Panc1 (cell line): ENCODE results near the gene CEP120. TPM values are rescaled to one million over a fixed set of nuclear protein-coding genes. Genes with fewer than 3 reads are reported as not detected.

Experiments
- ATAC-seq: fragments of 200-7000 bp; cut with Tn5 transposase; 2 replicates; pipeline ENCODE4 v1.9.1; 2020; ENCODE audit warnings: mild to moderate bottlenecking, moderate library complexity
- BruUV-seq: library from RNA; stranded (reverse); fragments of 400-500 nt; replicated peaks from 2 replicates; lab custom pipeline; 2021; lab: Mats Ljungman, UMichigan
- CTCF ChIA-PET: fragments of 300-600 bp; sonication (Branson Sonifier 250); formaldehyde crosslinking; loops from one replicate; lab custom pipeline; 2022; ENCODE audit warnings: antibody characterized with exemption; lab: Charles Lee
- POLR2A ChIA-PET: fragments of 300-600 bp; sonication (Branson Sonifier 250); formaldehyde crosslinking; loops from one replicate; lab custom pipeline; 2022; ENCODE audit warnings: antibody characterized with exemption; lab: Charles Lee
- DNase-seq: peaks from one replicate; pipeline ENCODE4 v3.0.0-alpha.2; 2010; ENCODE audit warnings: low read depth, low spot score
- H3K27ac ChIP-seq: 2 replicates; pipeline ENCODE4 v1.5.1; 2011; ENCODE audit warnings: mild to moderate bottlenecking, low read length, inconsistent platforms
- H3K27me3 ChIP-seq: fragments of 200-500 bp; sonication (Bioruptor generic); 2 replicates; pipeline ENCODE4 v1.6.0; 2014; ENCODE audit warnings: low read length, inconsistent platforms; ENCODE audit not compliant: control insufficient read depth, insufficient read depth
- H3K36me3 ChIP-seq: fragments of 200-500 bp; sonication (Bioruptor generic); 2 replicates; pipeline ENCODE4 v1.5.1; 2014; ENCODE audit warnings: inconsistent platforms, mild to moderate bottlenecking, low read length, moderate library complexity; ENCODE audit not compliant: control insufficient read depth, insufficient read depth
- H3K4me1 ChIP-seq: 2 replicates; pipeline ENCODE4 v1.5.1; 2011; ENCODE audit warnings: inconsistent platforms, mild to moderate bottlenecking, low read length, moderate library complexity; ENCODE audit not compliant: control insufficient read depth, insufficient read depth
- H3K4me3 ChIP-seq, 2 experiments: 2 replicates each; pipeline ENCODE4 v1.5.1; 2011 to 2012; ENCODE audit warnings: low read depth in 2 of 2, low read length in 2 of 2, mild to moderate bottlenecking in 2 of 2, inconsistent platforms in 1 of 2, moderate library complexity in 1 of 2
- H3K9me3 ChIP-seq: fragments of 200-500 bp; sonication (Bioruptor generic); 2 replicates; pipeline ENCODE4 v1.5.1; 2014; ENCODE audit warnings: low read depth, mild to moderate bottlenecking, inconsistent platforms, low read length, moderate library complexity; ENCODE audit not compliant: control insufficient read depth, insufficient read depth
- CTCF ChIP-seq: fragments of 450-650 bp; IDR thresholded peaks from 2 replicates; pipeline ENCODE4 v1.5.1; 2017; ENCODE audit warnings: mild to moderate bottlenecking
- POLR2AphosphoS5 ChIP-seq: IDR thresholded peaks from 2 replicates; pipeline ENCODE4 v1.6.1; 2012; ENCODE audit warnings: mild to moderate bottlenecking, low read depth, low read length, moderate library complexity
- SIN3A ChIP-seq: IDR thresholded peaks from 2 replicates; pipeline ENCODE4 v1.6.1; 2012; ENCODE audit warnings: low read depth, mild to moderate bottlenecking, low read length, moderate library complexity, borderline replicate concordance; ENCODE audit not compliant: insufficient read depth
- TCF7L2 ChIP-seq: IDR thresholded peaks from 2 replicates; pipeline ENCODE4 v1.6.1; 2011; ENCODE audit warnings: mild to moderate bottlenecking, low read depth, low read length, inconsistent platforms
- in situ Hi-C: cut with HindIII; loops from 2 replicates; pipeline ENCODE4 v1.10.0; 2016; ENCODE audit warnings: low sequenced_read_pairs, low pct_unique_long_range_greater_than_20kb
- intact Hi-C: fragments of 100-400 bp; cut with micrococcal nuclease; formaldehyde crosslinking; loops from one replicate; pipeline ENCODE4 v1.10.0; 2022; ENCODE audit not compliant: unreplicated experiment
- total RNA-seq: library from RNA; stranded (reverse); gene quantifications from one replicate; pipeline ENCODE4 v1.2.1, GENCODE V29; 2021; ENCODE audit not compliant: unreplicated experiment
- TF ChIP-seq, protein P1 (sequence below), 2 experiments: IDR thresholded peaks; 2 replicates each; pipeline ENCODE4 v1.6.1; 2011 to 2012; ENCODE audit warnings: low read depth in 2 of 2, control low read depth in 1 of 2, low read length in 1 of 2, mild to moderate bottlenecking in 1 of 2, moderate library complexity in 1 of 2; ENCODE audit not compliant: insufficient read depth in 1 of 2

The CEP120 gene
- total RNA-seq, 1 experiment from 2014 or later: 20.1 TPM

DNA sequence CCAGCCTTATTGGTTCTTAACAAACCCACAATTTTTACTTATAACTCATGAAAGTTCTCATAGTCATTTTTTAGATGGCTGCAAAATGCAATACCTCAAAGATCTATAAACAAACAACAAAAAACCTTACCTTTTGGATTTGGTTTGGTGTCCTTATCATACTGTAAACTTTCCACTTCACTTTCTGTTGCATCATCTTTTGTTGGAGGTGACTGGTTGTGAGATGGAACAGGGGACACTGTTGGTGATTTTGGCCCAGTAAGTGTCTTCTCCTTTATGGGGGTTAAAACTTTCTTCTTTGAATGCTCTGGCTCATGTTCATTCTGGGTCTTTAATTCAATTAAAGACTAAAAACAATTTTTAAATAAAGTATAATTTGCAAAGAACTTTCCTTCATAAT lies 33.4 kb downstream of the CEP120 start:
- ChIA-PET CTCF (no interaction called here), POLR2A (no interaction called here)
- BruUV-seq: no TSS peak
- H3K9me3 ChIP-seq: no peaks in the 10 kb centered on the region
- no peak for ATAC-seq
- H3K27ac ChIP-seq: no peak overlapping the region
- DNase-seq: no peak
- no peaks in the 10 kb centered on the region for H3K27me3 ChIP-seq
- no peak for TF ChIP-seq TCF7L2
- H3K36me3 ChIP-seq: peaks cover 2% of the 10 kb centered on the region; the same call in 1 of the 2 replicates
- H3K4me1 ChIP-seq: no peaks in the 10 kb centered on the region
- in situ Hi-C loops (no loop called here), intact Hi-C loops (no loop called here)
- no peak overlapping the region for H3K4me3 ChIP-seq

DNA sequence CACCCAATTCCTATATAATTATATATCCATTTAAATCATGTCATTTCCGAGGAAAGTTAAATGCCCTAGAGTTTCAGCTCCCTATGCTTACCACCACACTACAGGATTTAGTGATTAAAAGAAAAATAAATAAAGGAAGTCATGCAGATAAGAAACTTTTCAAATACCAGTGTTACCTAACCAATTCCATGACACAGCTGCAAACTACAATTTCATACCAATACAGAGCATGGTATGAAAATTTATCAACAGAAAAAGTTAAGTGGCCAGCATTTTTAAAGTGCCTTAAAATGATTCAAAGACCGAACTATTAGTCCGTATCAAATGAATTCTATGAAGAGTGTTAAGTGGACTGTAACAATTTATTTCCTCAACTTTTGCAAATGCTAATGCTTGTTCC lies 35.9 kb downstream of the CEP120 start:
- ChIA-PET POLR2A (no interaction called here), CTCF (no interaction called here)
- DNase-seq: no peak
- Histone ChIP-seq H3K36me3 (no peaks in the 10 kb centered on the region; the same call in 1 of the 2 replicates), H3K27me3 (no peaks in the 10 kb centered on the region), H3K9me3 (no peaks in the 10 kb centered on the region), H3K4me3 (no peak overlapping the region), H3K4me1 (no peaks in the 10 kb centered on the region), H3K27ac (no peak overlapping the region)
- ATAC-seq: no peak
- TF ChIP-seq TCF7L2: no peak
- TF ChIP-seq POLR2AphosphoS5: no peak
- no peak for TF ChIP-seq CTCF
- TF ChIP-seq, protein P1, sequence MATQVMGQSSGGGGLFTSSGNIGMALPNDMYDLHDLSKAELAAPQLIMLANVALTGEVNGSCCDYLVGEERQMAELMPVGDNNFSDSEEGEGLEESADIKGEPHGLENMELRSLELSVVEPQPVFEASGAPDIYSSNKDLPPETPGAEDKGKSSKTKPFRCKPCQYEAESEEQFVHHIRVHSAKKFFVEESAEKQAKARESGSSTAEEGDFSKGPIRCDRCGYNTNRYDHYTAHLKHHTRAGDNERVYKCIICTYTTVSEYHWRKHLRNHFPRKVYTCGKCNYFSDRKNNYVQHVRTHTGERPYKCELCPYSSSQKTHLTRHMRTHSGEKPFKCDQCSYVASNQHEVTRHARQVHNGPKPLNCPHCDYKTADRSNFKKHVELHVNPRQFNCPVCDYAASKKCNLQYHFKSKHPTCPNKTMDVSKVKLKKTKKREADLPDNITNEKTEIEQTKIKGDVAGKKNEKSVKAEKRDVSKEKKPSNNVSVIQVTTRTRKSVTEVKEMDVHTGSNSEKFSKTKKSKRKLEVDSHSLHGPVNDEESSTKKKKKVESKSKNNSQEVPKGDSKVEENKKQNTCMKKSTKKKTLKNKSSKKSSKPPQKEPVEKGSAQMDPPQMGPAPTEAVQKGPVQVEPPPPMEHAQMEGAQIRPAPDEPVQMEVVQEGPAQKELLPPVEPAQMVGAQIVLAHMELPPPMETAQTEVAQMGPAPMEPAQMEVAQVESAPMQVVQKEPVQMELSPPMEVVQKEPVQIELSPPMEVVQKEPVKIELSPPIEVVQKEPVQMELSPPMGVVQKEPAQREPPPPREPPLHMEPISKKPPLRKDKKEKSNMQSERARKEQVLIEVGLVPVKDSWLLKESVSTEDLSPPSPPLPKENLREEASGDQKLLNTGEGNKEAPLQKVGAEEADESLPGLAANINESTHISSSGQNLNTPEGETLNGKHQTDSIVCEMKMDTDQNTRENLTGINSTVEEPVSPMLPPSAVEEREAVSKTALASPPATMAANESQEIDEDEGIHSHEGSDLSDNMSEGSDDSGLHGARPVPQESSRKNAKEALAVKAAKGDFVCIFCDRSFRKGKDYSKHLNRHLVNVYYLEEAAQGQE (IDR thresholded peaks at IDR 0.05; ENCODE audit: insufficient read depth in 1 of 2, low read depth in 2 of 2, low read length in 1 of 2): no peak
- no peak for TF ChIP-seq SIN3A
- in situ Hi-C loops (no loop called here), intact Hi-C loops (no loop called here)
- no TSS peak for BruUV-seq

- Histone ChIP-seq H3K36me3 (peaks cover 6% of the 10 kb centered on the region; the same call in 1 of the 2 replicates), H3K9me3 (no peaks in the 10 kb centered on the region), H3K27ac (no peak overlapping the region), H3K27me3 (no peaks in the 10 kb centered on the region), H3K4me3 (no peak overlapping the region), H3K4me1 (no peaks in the 10 kb centered on the region)
- TF ChIP-seq, protein P1 (IDR thresholded peaks at IDR 0.05; ENCODE audit: insufficient read depth in 1 of 2, low read depth in 2 of 2, low read length in 1 of 2): no peak
- TF ChIP-seq TCF7L2: no peak
- TF ChIP-seq SIN3A: no peak
- no peak for TF ChIP-seq CTCF
- no peak for TF ChIP-seq POLR2AphosphoS5
- BruUV-seq: no TSS peak
- CTCF ChIA-PET: no interaction called here
- POLR2A ChIA-PET: no interaction called here
- DNase-seq: no peak
- in situ Hi-C loops (no loop called here), intact Hi-C loops (no loop called here)
- no peak for ATAC-seq
These were observed 41.0 kb downstream of the CEP120 start for GRCh38 chr5:123382252-123382651.
